Fibroblast of the aortic adventitia (primary cell): ENCODE measurements around the gene RHCG. TPM values are rescaled to one million over a fixed set of nuclear protein-coding genes. Genes with fewer than 3 reads are reported as not detected.

Source experiments
- DNase-seq: peaks from one replicate; pipeline ENCODE4 v3.0.0-alpha.2; 2010; ENCODE audit warnings: low read depth
- H3K4me3 ChIP-seq: 2 replicates; pipeline ENCODE4 v1.5.1; 2011; ENCODE audit warnings: low read depth, mild to moderate bottlenecking, control low read depth, low read length, moderate library complexity
- total RNA-seq: library from RNA; depleted of rRNA; stranded (reverse); fragments of >200 nt; gene quantifications from 2 replicates; pipeline ENCODE4 v1.2.3, GENCODE V29; 2012; ENCODE audit warnings: low replicate concordance
- TF ChIP-seq, protein P1 (sequence below): IDR thresholded peaks from 2 replicates; pipeline ENCODE4 v1.5.1; 2011; ENCODE audit warnings: mild to moderate bottlenecking, low read length, control low read depth, inconsistent platforms; ENCODE audit not compliant: insufficient read depth

RHCG gene
- total RNA-seq, 1 donor: not detected

DNA sequence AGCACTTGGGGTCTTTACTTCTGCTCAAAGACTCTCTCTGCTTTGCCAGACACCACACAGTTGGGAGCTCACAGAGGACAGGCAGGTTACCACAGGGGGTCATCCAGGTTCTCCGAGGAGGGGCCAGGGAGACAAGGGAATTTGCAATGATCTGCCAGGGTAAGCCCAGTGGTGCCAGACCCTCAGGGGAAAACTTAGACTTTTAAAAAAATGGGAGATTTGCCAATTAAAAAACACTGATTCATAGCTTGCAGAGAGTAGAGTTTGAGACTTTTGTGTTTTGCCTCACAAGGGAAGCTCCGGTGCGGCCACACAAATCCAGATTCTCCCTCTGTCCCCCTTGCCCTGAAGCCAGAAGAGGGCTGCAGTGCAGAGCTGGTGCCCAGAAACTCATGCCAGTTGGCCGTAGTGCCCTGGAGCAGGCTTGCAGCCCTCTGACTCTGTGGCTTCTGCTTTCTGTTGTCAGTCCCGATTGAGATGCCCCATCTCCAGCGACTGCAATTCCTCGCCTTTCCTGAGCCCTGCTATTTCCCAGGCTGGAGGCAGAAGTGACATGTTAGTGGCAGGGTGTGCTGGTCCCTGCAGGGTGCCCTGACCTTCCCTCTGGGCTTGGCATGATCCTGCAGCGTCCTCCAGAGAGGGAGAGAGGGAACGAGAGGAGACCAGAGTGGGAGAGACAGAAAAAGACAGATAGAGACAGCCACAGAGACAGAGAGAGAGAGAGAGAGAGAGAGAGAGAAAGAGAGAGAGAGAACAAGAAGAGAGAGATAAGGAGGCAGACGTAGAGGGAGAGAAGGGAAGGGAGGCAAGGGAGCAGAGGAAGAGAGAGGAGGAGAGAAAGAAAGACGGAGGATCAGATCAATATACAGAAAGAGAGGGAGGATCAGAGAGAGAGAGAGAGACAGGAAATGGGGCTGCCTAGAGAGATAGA is 46.0 kb downstream of the RHCG start:
- peak; percentile 4 for DNase-seq
- no peak overlapping the region for H3K4me3 ChIP-seq
- TF ChIP-seq, protein P1, sequence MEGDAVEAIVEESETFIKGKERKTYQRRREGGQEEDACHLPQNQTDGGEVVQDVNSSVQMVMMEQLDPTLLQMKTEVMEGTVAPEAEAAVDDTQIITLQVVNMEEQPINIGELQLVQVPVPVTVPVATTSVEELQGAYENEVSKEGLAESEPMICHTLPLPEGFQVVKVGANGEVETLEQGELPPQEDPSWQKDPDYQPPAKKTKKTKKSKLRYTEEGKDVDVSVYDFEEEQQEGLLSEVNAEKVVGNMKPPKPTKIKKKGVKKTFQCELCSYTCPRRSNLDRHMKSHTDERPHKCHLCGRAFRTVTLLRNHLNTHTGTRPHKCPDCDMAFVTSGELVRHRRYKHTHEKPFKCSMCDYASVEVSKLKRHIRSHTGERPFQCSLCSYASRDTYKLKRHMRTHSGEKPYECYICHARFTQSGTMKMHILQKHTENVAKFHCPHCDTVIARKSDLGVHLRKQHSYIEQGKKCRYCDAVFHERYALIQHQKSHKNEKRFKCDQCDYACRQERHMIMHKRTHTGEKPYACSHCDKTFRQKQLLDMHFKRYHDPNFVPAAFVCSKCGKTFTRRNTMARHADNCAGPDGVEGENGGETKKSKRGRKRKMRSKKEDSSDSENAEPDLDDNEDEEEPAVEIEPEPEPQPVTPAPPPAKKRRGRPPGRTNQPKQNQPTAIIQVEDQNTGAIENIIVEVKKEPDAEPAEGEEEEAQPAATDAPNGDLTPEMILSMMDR: no peak

DNA sequence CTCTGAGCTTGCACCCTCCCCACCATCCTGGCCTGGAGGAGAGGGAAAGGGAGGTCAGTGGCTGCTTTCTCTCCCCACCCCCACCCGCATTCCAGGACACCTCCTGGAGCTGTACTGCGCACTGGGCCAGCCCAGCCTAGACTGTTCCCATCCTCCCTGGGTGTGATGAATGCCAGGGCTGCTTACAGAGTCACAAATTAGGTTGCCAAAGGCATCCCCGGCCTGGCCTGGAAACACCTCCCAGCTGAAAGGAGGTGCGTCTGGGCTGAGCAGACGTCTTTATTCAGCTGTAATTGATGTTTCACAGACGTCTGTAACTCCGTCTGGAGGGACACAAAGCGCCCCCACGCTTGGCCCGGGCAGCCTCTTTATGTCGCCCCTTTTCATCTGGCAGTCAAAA is 47.6 kb downstream of the RHCG start:
- H3K4me3 ChIP-seq: no peak overlapping the region
- peak; percentile 7 for DNase-seq
- TF ChIP-seq, protein P1: no peak

DNA sequence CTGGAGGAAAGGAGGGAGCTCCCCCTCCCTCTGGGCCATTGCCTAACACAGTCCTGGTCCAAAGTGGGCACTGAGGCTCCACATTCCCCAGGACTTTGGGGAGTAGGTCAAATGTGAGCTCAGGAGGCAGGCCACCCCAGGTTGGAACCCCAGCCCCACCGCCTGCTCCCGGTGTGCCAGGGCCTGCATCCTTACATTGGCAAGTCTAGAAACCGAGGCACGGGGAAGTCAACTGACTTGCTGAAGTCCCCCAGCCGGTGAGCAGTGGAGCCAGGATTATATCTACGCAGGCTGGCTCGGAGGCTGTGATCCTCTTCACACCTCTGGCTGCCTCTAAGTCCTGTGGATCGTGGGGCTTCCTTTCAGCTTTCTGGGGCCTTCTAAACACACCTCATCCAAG is 48.7 kb downstream of the RHCG start:
- H3K4me3 ChIP-seq: no peak overlapping the region
- no peak for DNase-seq
- TF ChIP-seq, protein P1: no peak

DNA sequence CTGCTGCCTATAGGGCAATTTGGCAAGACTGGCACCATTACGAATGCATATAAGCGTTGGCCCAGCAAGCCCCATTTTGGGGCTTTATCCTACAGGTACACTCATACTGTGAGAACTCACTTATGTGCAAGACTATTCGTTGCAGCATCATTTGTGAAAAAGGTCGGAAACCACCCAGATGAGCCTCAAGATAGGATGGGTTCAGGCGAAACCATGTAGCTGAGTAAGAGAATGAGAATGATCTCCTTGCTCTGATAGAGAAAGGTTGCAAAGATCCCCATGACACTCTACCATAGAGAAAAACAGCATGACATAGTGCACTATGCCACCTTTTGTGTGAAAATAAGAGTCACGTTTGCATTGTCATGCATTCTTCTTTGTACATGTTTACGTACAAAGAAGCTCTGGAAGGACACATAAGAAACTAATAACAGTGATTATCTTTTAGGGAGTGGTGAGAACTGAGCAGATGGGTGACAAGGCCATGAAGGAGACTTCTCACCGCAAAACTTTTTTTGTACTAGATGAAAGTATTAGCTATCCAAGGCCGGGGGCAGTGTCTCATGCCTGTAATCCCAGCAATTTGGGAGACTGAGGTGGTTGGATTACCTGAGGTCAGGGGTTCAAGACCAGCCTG is 50.0 kb downstream of the RHCG start:
- no peak for DNase-seq
- TF ChIP-seq, protein P1: no peak
- no peak overlapping the region for H3K4me3 ChIP-seq

DNA sequence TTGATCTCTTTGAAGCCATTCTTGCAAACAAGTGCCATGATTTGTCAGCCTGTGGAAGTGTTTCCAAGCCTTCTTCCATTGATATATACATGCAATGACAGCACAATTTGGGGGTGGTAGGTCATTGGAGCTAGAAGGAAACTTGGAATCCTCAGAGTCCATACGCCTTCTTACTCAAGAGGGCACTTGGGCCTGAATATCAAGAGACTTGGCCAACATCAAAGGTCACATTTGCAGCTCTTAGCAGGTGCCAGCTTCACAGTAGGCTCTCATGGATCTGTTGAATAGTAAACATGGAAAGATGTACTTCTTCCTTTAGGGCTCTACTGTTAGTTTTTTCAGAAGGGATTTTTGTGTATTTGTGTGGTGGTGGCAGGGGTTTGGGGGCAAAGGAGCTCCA is 50.9 kb downstream of the RHCG start:
- H3K4me3 ChIP-seq: no peak overlapping the region
- TF ChIP-seq, protein P1: no peak
- DNase-seq: no peak

DNA sequence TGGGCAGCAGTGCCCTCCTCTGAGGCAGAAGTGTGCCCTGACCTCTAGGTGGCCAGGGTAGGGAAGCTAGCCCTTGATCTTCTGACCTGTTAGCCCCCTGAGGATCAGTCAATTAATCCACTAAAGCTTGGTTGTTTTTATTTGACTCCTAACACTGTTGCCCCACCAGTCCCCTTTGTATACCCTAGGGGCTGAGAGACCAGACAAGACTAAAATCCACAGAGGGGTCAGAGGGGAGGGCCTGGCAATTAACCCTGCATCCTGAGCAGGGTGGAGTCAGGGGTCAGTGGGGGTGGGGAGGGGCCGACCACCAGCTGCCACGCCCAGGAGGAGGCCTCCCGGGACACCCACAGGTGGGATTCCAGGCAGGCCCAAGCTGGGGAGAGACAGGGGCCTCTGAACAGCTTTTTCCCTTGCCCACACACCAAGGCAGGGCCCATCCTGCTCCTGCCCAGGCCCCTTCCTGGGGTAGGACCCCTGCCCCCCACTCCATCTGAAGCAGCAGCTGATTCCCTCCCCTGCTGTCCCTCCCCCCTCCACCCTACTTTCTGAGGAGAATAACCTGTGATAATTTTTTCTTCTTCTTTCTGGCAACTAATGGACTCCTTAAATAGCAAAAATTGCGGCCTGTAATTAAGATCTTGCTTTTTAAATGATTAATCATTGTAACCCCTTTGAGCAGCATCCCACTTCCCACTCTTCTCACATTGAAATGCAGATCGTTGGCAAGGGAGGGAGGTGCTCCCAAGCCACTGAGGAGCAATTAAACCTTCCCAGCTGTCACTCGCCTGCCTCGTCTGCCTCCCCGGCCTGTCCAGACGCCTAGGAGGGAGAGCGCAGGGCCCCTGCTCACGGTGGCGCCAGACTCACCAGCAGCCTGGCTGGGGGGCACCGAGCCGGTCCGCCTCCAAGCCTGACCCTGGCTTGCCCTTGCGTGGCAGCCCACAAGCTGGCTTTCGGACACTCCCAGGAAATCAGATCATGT is 51.9 kb downstream of the RHCG start:
- TF ChIP-seq, protein P1: no peak
- H3K4me3 ChIP-seq: no peak overlapping the region
- DNase-seq: no peak
